Calu3 (cell line): ENCODE measurements around the gene VPS13C. TPM values are rescaled to one million over a fixed set of nuclear protein-coding genes. Genes with fewer than 3 reads are reported as not detected.

Experiments
- BruUV-seq: library from RNA; stranded (reverse); fragments of 400-500 nt; replicated peaks from 2 replicates; lab custom pipeline; 2021; lab: Mats Ljungman, UMichigan
- CTCF ChIA-PET: fragments of 300-600 bp; sonication (Branson Sonifier 250); formaldehyde crosslinking; loops from one replicate; lab custom pipeline; 2022; ENCODE audit warnings: antibody characterized with exemption; lab: Charles Lee
- DNase-seq: peaks from one replicate; pipeline ENCODE4 v3.0.0; 2022
- H3K27ac Mint-ChIP-seq: one replicate; pipeline ENCODE4 v1.8.0; 2022; ENCODE audit warnings: mixed read lengths; ENCODE audit not compliant: unreplicated experiment
- H3K27me3 Mint-ChIP-seq: one replicate; pipeline ENCODE4 v1.8.0; 2022; ENCODE audit warnings: mixed read lengths; ENCODE audit not compliant: unreplicated experiment
- H3K36me3 Mint-ChIP-seq: one replicate; pipeline ENCODE4 v1.8.0; 2022; ENCODE audit warnings: mild to moderate bottlenecking, moderate library complexity, mixed read lengths; ENCODE audit not compliant: insufficient read depth, unreplicated experiment
- H3K4me1 Mint-ChIP-seq: one replicate; pipeline ENCODE4 v1.8.0; 2022; ENCODE audit warnings: mild to moderate bottlenecking, low read depth, mixed read lengths; ENCODE audit not compliant: unreplicated experiment
- H3K4me3 Mint-ChIP-seq: one replicate; pipeline ENCODE4 v1.8.0; 2022; ENCODE audit warnings: mild to moderate bottlenecking, low read depth, moderate library complexity, mixed read lengths; ENCODE audit not compliant: unreplicated experiment
- H3K9me3 Mint-ChIP-seq: one replicate; pipeline ENCODE4 v1.8.0; 2022; ENCODE audit warnings: low read depth, mixed read lengths; ENCODE audit not compliant: unreplicated experiment
- intact Hi-C: fragments of 100-400 bp; cut with micrococcal nuclease; formaldehyde crosslinking; loops from one replicate; pipeline ENCODE4 v1.10.0; 2022; ENCODE audit not compliant: unreplicated experiment
- total RNA-seq: library from RNA; stranded (reverse); gene quantifications from 2 replicates; pipeline ENCODE4 v1.2.3, GENCODE V29; 2022
- TF ChIP-seq, protein P1 (sequence below): fragments of 200-600 bp; IDR thresholded peaks from one replicate; pipeline ENCODE4 v1.8.0; 2022; ENCODE audit warnings: antibody characterized with exemption; ENCODE audit not compliant: unreplicated experiment

The VPS13C gene
- total RNA-seq, 1 experiment from 2014 or later = 99.9 TPM

DNA sequence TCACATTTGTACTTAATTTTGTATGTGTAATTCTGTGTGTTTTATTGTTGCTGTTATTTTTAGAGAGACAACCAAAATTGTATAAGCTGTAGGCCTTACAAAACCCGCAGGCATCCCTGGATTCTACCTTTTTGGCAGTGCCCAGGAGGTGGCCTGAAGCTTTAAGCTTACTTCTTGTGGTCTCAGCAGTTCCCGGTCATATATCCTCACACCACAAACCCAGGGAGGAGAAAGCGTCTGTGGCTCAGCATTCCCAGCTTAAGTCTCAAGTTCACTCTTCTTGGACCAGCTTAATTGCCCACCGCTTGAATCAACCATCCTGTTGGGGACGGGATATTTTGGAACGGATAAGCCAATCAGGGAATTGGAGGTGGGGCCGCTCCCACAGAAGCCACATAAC lies 43.2 kb upstream of the VPS13C start:
- DNase-seq = no peak
- H3K27ac Mint-ChIP-seq = no peak overlapping the region
- H3K36me3 Mint-ChIP-seq = no peaks in the 10 kb centered on the region
- H3K4me1 Mint-ChIP-seq = peaks cover 14% of the 10 kb centered on the region
- H3K27me3 Mint-ChIP-seq = no peaks in the 10 kb centered on the region
- intact Hi-C loops = no loop called here
- CTCF ChIA-PET = interaction anchor here (0.5 kb wide), 1 partner anchor 216 kb away, joined by 3 read pairs; no protein-coding TSS in a partner anchor
- TF ChIP-seq, protein P1, sequence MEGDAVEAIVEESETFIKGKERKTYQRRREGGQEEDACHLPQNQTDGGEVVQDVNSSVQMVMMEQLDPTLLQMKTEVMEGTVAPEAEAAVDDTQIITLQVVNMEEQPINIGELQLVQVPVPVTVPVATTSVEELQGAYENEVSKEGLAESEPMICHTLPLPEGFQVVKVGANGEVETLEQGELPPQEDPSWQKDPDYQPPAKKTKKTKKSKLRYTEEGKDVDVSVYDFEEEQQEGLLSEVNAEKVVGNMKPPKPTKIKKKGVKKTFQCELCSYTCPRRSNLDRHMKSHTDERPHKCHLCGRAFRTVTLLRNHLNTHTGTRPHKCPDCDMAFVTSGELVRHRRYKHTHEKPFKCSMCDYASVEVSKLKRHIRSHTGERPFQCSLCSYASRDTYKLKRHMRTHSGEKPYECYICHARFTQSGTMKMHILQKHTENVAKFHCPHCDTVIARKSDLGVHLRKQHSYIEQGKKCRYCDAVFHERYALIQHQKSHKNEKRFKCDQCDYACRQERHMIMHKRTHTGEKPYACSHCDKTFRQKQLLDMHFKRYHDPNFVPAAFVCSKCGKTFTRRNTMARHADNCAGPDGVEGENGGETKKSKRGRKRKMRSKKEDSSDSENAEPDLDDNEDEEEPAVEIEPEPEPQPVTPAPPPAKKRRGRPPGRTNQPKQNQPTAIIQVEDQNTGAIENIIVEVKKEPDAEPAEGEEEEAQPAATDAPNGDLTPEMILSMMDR = no peak
- BruUV-seq = no TSS peak
- no peak overlapping the region for H3K4me3 Mint-ChIP-seq
- H3K9me3 Mint-ChIP-seq = no peaks in the 10 kb centered on the region

DNA sequence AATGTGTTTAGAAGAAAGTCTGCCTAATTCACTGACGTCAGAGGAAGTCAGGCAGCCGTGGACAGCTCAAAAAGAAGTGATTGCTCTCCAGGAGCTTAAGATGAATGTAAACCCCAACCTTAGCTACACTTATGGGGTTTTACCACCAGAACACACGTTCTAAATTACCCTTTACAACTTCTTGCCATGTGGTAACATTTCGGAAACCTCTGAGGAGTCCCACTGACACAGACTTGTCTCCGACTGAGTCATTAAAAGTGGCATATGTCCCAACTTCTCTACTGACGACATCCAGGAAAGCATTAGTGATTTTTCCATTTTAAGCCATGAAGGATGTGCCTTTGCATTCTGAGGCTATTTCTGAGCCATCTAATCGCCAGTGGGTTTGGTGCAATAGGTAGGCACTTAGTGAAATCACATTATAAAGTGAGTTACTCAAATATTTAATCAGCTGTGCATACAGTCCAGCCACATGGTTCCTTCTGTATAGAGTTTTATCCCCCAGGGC lies 38.9 kb upstream of the VPS13C start:
- no peak overlapping the region for H3K4me3 Mint-ChIP-seq
- intact Hi-C loops = no loop called here
- H3K36me3 Mint-ChIP-seq = no peaks in the 10 kb centered on the region
- TF ChIP-seq, protein P1 = no peak
- no peaks in the 10 kb centered on the region for H3K9me3 Mint-ChIP-seq
- CTCF ChIA-PET = no interaction called here
- H3K4me1 Mint-ChIP-seq = peaks cover 3% of the 10 kb centered on the region
- no peaks in the 10 kb centered on the region for H3K27me3 Mint-ChIP-seq
- BruUV-seq = no TSS peak
- H3K27ac Mint-ChIP-seq = no peak overlapping the region
- DNase-seq = no peak

DNA sequence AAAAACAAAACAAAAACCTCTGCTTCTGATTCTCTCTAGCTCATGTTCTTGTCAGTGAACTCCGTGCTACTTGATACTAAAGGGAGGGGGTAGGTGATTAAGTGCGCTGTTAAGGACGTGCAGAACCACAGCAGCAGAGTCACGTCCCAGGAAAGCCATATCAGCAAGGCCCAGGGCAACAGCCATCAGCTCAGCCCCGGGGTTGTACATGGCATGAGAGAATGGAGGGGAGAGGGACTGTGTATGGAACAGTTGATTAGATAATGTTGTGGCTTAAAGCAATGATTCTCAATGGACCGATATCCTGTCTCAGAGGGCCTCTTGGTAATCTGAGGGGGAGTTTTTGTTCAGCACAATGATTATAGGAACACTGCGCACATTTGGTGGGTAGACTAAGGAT lies 34.1 kb upstream of the VPS13C start:
- Mint-ChIP-seq H3K4me1 (peaks cover 26% of the 10 kb centered on the region), H3K9me3 (no peaks in the 10 kb centered on the region), H3K27ac (no peak overlapping the region), H3K36me3 (no peaks in the 10 kb centered on the region), H3K4me3 (no peak overlapping the region), H3K27me3 (no peaks in the 10 kb centered on the region)
- BruUV-seq = no TSS peak
- intact Hi-C loops = no loop called here
- TF ChIP-seq, protein P1 = no peak
- DNase-seq = no peak
- CTCF ChIA-PET = interaction anchor here (0.6 kb wide), 1 partner anchor 159 kb away, joined by 3 read pairs; no protein-coding TSS in a partner anchor

DNA sequence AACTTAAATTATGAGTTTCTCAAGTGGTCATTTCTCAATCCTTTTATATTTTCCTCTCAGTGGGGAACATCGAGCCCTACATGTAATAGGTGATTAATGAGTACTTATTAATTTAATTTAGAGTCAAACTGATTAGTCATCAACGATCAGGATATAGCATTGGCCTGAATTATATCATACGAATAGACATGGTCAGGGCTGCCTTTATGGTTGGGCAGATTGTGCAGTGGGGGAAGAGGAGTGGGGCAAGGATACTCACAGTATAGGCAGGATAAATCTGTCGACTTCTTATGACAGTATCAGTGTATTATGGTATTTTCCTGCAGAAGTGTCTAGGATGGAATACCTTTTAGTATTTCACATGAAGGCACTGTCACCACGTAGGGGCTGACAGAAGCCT lies 33.6 kb upstream of the VPS13C start:
- no peaks in the 10 kb centered on the region for H3K27me3 Mint-ChIP-seq
- TF ChIP-seq, protein P1 = no peak
- no peak overlapping the region for H3K4me3 Mint-ChIP-seq
- no peaks in the 10 kb centered on the region for H3K9me3 Mint-ChIP-seq
- CTCF ChIA-PET = interaction anchor here (0.6 kb wide), 1 partner anchor 159 kb away, joined by 3 read pairs; no protein-coding TSS in a partner anchor
- H3K4me1 Mint-ChIP-seq = peaks cover 31% of the 10 kb centered on the region
- intact Hi-C loops = no loop called here
- DNase-seq = no peak
- no peak overlapping the region for H3K27ac Mint-ChIP-seq
- BruUV-seq = no TSS peak
- no peaks in the 10 kb centered on the region for H3K36me3 Mint-ChIP-seq
